Large intestine (tissue), 3 donors: ENCODE results near the gene GANAB. TPM values are rescaled to one million over a fixed set of nuclear protein-coding genes. Genes with fewer than 3 reads are reported as not detected.

Experiments
- DNase-seq, 2 donors: peaks; one replicate each; pipeline versions ENCODE4 v3.0.0 to v3.0.0-alpha.2; 2013
- H3K27ac ChIP-seq: one replicate; pipeline ENCODE4 v1.5.1; 2013; ENCODE audit warnings: low read length
- H3K27me3 ChIP-seq: 2 replicates; pipeline ENCODE4 v1.6.1; 2013; ENCODE audit warnings: low read length; ENCODE audit not compliant: control insufficient read depth, insufficient read depth
- H3K36me3 ChIP-seq: 2 replicates; pipeline ENCODE4 v1.6.1; 2013; ENCODE audit warnings: low read length; ENCODE audit not compliant: control insufficient read depth, insufficient read depth
- H3K4me1 ChIP-seq: one replicate; pipeline ENCODE4 v1.6.1; 2013; ENCODE audit warnings: low read length; ENCODE audit not compliant: control insufficient read depth, insufficient read depth
- H3K4me3 ChIP-seq: one replicate; pipeline ENCODE4 v1.5.1; 2013; ENCODE audit warnings: low read length
- H3K9me3 ChIP-seq: one replicate; pipeline ENCODE4 v1.6.1; 2013; ENCODE audit warnings: mild to moderate bottlenecking, low read depth, low read length, moderate library complexity; ENCODE audit not compliant: control insufficient read depth
- WGBS: methylation state at CpG from one replicate; pipeline ENCODE4 v1.1.5; 2013; ENCODE audit warnings: low lambda C conversion rate; ENCODE audit not compliant: insufficient coverage; 5-methylcytosine and 5-hydroxymethylcytosine counted together
- polyA plus RNA-seq: library from polyadenylated mRNA; unstranded; fragments of 120-200 nt; gene quantifications from one replicate; pipeline ENCODE4 v1.2.1, GENCODE V29; 2013

GANAB gene
- polyA plus RNA-seq, 1 donor: 272 TPM

DNA sequence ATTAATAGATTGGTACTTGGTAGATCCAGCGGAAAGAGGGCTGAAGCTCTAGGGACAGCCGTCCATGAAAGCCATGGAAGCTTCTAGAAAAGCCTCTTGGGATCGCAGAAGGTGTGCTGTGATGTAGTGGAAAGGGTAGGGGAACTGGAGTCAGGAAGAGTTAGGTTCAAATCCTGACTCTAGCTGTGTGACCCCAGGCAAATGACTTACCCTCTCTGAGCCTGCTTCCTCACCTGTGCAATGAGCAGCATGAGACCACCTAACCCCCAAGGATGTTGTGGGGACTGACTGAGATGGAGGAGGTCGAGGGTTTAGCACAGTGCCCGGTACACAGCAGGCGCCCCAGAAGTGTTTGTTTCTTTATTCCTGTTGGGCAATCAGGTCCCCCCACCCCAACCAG, 36.0 kb downstream of the GANAB start:
- Histone ChIP-seq H3K9me3 (peaks cover 2% of the 10 kb centered on the region), H3K36me3 (peaks cover 36% of the 10 kb centered on the region), H3K27me3 (no peaks in the 10 kb centered on the region), H3K4me3 (no peak overlapping the region), H3K4me1 (peaks cover 40% of the 10 kb centered on the region), H3K27ac (no peak overlapping the region)
- no CpG with 5 or more reads among the region's 6 CpGs for WGBS
- DNase-seq: no peak

DNA sequence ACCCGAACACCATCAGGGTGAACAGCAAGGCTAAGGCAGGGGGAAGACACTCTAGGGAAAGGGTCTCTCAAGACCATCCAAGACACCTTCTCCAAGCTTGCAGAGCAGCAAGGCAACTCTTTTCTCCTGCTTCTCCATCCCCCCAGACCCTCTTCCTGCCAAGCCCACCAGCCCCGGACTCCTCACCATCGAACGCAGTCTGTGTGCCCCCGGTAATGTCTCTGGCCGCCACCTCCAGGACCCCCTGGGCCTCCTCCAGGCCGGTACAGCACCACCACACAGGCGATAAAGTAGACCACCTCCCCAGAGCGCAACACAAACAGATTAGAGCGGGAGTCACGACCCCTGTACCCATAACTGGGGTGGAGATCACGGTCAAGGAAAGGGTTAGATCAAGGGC, 37.6 kb downstream of the GANAB start:
- no peak overlapping the region for H3K27ac ChIP-seq
- peaks cover 35% of the 10 kb centered on the region for H3K36me3 ChIP-seq
- H3K4me1 ChIP-seq: peaks cover 24% of the 10 kb centered on the region
- peaks cover 2% of the 10 kb centered on the region for H3K9me3 ChIP-seq
- DNase-seq: no peak
- H3K4me3 ChIP-seq: no peak overlapping the region
- H3K27me3 ChIP-seq: no peaks in the 10 kb centered on the region
- no CpG with 5 or more reads among the region's 12 CpGs for WGBS

DNA sequence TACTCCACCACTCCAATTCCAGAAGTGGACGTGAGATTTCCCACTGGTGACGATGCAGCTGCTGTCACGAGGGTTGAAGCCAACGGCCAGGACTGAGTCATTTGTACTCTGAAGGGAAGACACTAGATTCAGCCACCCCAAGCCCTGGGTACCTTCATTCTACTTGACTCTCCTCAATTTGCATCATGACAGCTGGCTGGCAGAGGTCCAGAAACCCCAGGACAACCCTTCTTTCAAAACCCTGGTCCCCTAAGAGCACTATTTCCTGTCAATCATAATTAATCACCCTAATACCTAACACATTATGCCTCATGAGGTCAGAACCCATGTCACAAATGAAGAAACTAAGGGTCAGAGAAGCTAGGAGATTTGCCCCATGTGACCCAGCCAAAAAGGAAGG, 38.7 kb downstream of the GANAB start:
- peaks cover 2% of the 10 kb centered on the region for H3K9me3 ChIP-seq
- H3K36me3 ChIP-seq: peaks cover 35% of the 10 kb centered on the region
- H3K4me3 ChIP-seq: no peak overlapping the region
- H3K27me3 ChIP-seq: no peaks in the 10 kb centered on the region
- no peak for DNase-seq
- no CpG with 5 or more reads among the region's 4 CpGs for WGBS
- no peak overlapping the region for H3K27ac ChIP-seq
- H3K4me1 ChIP-seq: peaks cover 16% of the 10 kb centered on the region

DNA sequence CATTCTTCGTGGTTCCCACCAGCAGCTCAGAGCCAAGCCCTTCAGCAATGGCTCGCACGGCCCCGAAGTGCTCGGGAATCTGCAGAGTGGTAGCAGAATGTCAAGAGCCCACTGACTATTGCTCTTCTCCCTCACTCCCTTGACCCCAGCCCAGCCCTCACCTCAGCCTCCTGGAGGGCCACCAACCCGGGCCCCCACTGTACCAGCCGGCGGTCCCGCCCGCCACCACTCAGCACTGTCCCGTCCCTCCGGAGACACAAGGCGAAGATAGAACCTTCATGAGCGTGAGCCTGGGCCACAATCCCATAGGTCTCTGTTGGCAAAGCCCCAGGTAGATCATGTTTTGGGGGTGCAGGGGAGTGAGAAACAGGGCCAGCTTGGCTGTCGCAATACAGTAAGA, 40.5 kb downstream of the GANAB start:
- Histone ChIP-seq H3K4me3 (no peak overlapping the region), H3K27ac (no peak overlapping the region), H3K4me1 (peaks cover 8% of the 10 kb centered on the region), H3K27me3 (no peaks in the 10 kb centered on the region), H3K9me3 (peaks cover 4% of the 10 kb centered on the region), H3K36me3 (peaks cover 35% of the 10 kb centered on the region)
- no peak for DNase-seq
- WGBS: no CpG with 5 or more reads among the region's 15 CpGs

DNA sequence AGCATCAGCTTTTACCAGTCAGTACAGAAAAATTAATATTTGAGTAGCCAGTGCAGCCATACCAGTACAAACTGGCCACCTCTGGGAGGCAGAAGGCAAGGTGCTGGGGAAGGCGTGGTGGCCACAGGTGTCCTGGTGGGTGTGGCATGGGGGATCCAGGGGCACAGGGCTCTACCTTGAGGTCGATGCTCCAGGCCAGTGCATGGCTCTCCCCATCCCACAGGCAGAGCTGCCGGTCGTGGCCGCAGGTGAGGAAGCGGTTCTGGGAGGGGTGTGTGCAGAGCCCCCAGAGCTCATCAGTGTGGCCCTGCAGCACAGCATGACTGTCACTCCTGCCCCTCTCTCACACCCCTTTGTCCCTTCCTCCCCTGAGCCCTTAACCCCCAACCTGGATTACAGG, 40.9 kb downstream of the GANAB start:
- WGBS: no CpG with 5 or more reads among the region's 6 CpGs
- Histone ChIP-seq H3K4me1 (peaks cover 9% of the 10 kb centered on the region), H3K9me3 (peaks cover 5% of the 10 kb centered on the region), H3K27me3 (no peaks in the 10 kb centered on the region), H3K36me3 (peaks cover 35% of the 10 kb centered on the region), H3K27ac (no peak overlapping the region), H3K4me3 (no peak overlapping the region)
- DNase-seq: no peak

DNA sequence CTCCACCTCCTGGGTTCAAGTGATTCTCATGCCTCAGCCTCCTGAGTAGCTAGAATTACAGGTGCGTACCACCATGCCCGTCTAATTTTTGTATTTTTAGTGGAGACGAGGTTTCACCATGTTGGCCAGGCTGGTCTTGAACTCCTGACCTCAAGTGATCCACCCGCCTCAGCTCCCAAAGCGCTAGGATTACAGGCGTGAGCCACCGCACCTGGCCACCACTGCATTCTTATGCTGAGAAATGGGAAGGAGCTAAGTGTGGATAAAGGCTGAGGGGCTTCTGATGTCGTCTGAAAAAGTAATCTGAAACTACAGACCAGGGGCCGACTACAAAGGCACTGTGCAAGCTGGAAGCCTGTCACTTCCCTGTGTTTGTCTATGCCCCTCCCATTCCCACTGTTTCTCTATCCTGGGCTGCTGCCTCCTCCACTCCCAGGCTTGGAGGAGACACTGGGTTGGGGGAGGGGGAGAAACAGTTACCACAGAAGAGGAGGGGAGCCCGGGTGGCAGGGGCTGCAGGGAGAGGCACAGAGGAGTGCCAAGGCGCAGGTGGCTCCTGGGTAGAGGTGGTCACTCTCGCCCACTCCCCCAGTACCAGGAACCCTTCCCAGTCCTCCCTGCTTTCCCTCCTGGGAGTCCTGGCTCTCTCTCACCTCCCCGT, 41.8 kb downstream of the GANAB start:
- H3K4me1 ChIP-seq: peaks cover 17% of the 10 kb centered on the region
- peaks cover 31% of the 10 kb centered on the region for H3K36me3 ChIP-seq
- H3K9me3 ChIP-seq: peaks cover 5% of the 10 kb centered on the region
- DNase-seq: no peak
- no peak overlapping the region for H3K4me3 ChIP-seq
- WGBS: no CpG with 5 or more reads among the region's 13 CpGs
- no peaks in the 10 kb centered on the region for H3K27me3 ChIP-seq
- H3K27ac ChIP-seq: no peak overlapping the region

DNA sequence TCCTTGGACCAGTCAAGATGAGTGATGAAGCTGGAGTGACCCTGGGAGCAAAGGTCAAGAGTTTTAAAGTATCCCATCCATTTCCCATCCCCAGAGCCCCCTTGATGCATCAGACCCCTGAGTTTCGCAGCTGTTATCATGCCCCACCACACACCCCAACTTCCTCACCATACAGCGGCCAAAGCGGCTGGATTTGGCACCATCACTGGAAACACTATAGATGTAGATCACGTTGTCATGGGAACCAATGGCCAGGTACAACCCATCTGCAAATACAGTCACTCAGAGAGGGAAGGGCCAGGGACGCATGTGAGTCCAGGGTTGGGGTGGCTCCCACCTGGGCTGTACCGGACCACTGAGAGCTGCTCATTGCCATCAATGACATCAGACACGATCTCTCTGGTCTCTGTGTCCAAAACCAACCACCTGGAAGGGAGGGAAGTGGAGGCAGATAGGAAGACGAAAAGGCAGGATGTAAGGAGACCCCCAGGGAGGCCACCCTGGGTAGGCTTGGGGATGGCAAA, 42.6 kb downstream of the GANAB start:
- Histone ChIP-seq H3K4me1 (peaks cover 25% of the 10 kb centered on the region), H3K27ac (no peak overlapping the region), H3K27me3 (no peaks in the 10 kb centered on the region), H3K4me3 (no peak overlapping the region), H3K9me3 (peaks cover 5% of the 10 kb centered on the region), H3K36me3 (peaks cover 24% of the 10 kb centered on the region)
- DNase-seq: no peak
- WGBS: no CpG with 5 or more reads among the region's 8 CpGs

DNA sequence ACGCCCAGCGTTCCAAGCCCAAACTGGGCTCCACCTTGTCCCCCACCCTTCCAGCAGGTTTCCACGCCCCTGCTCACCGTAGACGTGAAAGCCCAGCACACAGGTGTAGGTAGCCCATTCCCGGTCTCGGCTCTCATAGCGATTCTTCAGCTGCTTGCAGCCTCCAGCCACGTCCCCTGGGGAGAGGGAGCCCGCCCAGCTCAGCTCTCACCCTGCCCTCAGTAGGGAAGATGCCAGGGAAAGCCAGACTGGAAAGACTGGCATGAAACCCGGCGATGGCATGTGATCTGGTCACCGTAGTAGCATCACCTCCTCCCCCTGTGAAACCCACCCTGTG, 43.4 kb downstream of the GANAB start:
- peaks cover 25% of the 10 kb centered on the region for H3K4me1 ChIP-seq
- DNase-seq: no peak
- no CpG with 5 or more reads among the region's 13 CpGs for WGBS
- H3K4me3 ChIP-seq: peak overlapping the region; percentile 94
- H3K27me3 ChIP-seq: no peaks in the 10 kb centered on the region
- H3K27ac ChIP-seq: no peak overlapping the region
- peaks cover 30% of the 10 kb centered on the region for H3K36me3 ChIP-seq
- peaks cover 5% of the 10 kb centered on the region for H3K9me3 ChIP-seq

DNA sequence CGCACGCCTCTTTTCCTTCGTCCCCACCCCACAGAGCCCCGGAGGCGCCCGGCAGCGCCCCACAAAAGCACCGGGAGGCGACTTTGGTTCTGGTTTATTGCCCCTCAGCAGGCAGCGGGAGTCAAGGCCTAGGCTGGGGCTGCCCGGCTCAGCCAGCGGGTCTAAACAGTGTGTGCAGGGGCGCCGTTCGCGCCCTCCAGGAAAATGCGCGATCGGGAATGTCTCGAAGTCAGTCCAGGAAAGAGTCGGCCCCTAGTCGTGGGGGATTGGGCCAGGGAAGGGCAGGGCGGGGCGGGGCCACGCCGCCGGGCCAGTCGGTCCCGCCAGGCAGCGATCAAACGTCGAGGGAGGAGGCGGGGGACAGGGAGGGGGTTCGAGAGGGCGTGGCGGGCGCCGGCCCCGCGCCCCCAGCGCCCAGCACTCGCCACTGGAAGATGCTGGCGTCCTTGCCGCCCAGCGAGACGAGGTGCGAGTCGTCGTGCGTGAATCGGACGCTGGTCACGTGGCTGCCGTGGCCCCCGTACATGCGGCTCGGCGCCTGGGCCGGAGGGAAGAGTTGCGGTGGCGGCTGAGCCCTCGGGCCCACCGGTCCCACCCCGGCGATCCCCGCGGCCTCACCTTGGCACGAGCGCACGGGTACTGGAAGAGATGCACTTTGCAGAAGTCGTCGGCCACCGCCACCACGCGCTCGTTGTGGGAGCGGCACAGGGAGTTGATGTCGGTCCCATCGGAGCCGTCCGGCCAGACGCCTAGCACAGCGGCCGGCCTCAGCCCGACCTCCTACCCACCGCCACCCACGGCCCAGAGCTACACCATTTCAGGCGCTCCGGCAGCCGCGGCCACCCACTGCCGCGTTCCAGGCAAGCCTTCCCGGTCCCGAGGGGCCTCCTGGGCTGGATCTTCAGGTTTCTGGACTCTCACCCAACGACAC, 44.0 kb downstream of the GANAB start:
- Histone ChIP-seq H3K4me3 (peak overlapping the region; percentile 94), H3K27ac (peak overlapping the region; percentile 80), H3K27me3 (no peaks in the 10 kb centered on the region), H3K9me3 (peaks cover 5% of the 10 kb centered on the region), H3K36me3 (peaks cover 34% of the 10 kb centered on the region), H3K4me1 (peaks cover 25% of the 10 kb centered on the region)
- no CpG with 5 or more reads among the region's 96 CpGs for WGBS
- peak; percentile 60 to 70 for DNase-seq

DNA sequence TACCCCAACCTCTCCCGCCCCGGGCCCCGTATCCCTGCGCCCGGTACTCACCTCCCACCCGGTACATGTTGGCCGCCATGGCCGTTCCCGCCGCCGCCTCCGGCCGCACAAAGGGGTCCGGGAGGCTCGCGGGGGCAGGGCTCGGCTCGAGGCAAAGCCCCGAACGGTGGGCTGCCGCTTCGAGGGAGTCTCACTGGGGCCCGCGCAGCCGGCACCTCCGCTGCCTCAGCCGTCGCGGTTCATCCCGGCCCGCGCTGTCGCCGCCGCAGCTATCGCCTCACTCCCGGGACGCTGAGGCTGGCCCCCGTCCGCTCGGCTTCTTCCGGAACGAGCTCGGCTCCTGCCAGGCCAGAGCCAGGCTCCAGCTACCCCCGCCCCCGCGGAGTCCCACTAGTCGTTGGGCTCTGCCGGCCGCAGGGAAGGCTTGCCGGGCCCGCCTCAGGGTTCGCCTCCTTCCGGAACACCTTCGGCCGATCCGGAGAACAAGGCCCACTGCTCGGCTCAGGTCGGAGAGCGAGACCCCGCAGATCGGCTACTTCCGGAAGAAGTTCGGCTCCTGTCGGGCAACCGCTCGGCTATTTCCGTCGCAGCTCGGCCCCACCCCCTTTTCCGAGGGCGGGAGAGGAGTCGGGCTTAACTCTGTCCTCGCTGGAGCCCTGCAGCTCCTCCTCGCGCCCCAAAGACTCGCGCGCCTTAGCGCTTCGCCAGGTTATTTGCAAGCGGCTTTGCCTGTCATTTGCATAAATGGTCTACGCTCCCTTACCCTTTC, 44.9 kb downstream of the GANAB start, which contains the start of gene MTA2:
MTA2 (minus strand) TSS at position 494 of the 769 bp plus-strand sequence; CDS start at position 79, 415 bp downstream.
- DNase-seq: peak; percentile 98 to 99
- peaks cover 25% of the 10 kb centered on the region for H3K4me1 ChIP-seq
- peak within 1 kb of the TSS; percentile 82 for H3K27ac ChIP-seq
- peak within 1 kb of the TSS; percentile 94 for H3K4me3 ChIP-seq
- H3K9me3 ChIP-seq: peaks cover 5% of the 10 kb centered on the region
- no peaks in the 10 kb centered on the region for H3K27me3 ChIP-seq
- WGBS: no CpG with 5 or more reads among the region's 83 CpGs
- H3K36me3 ChIP-seq: peaks cover 35% of the 10 kb centered on the region
